Parathyroid adenoma (tissue), 2 donors: ENCODE measurements around the gene IL21R.

Source experiments
- H2AFZ ChIP-seq: fragments of 300-600 bp; sonication (generic); one replicate; pipeline ENCODE4 v1.7.0; 2017; ENCODE audit warnings: antibody characterized with exemption, mild to moderate bottlenecking
- H3K27ac ChIP-seq: fragments of 300-600 bp; sonication (generic); one replicate; pipeline ENCODE4 v1.7.0; 2017
- H3K27me3 ChIP-seq: fragments of 300-600 bp; sonication (generic); one replicate; pipeline ENCODE4 v1.7.0; 2017; ENCODE audit warnings: low read length; ENCODE audit not compliant: control insufficient read depth, insufficient read depth
- H3K36me3 ChIP-seq: fragments of 300-600 bp; sonication (generic); one replicate; pipeline ENCODE4 v1.7.0; 2017; ENCODE audit warnings: low read length; ENCODE audit not compliant: control insufficient read depth, insufficient read depth
- H3K4me1 ChIP-seq: fragments of 300-600 bp; sonication (generic); one replicate; pipeline ENCODE4 v1.7.0; 2017; ENCODE audit warnings: control low read depth
- H3K4me2 ChIP-seq: fragments of 300-600 bp; sonication (generic); one replicate; pipeline ENCODE4 v1.7.0; 2017; ENCODE audit warnings: low read length
- H3K4me3 ChIP-seq: fragments of 300-600 bp; sonication (generic); one replicate; pipeline ENCODE4 v1.7.0; 2017; ENCODE audit warnings: low read depth, low read length
- H3K79me2 ChIP-seq: fragments of 300-600 bp; sonication (generic); one replicate; pipeline ENCODE4 v1.7.0; 2017; ENCODE audit warnings: control low read depth
- H3K9ac ChIP-seq: fragments of 300-600 bp; sonication (generic); one replicate; pipeline ENCODE4 v1.7.0; 2017; ENCODE audit warnings: mild to moderate bottlenecking
- H3K9me3 ChIP-seq: fragments of 300-600 bp; sonication (generic); one replicate; pipeline ENCODE4 v1.7.0; 2017; ENCODE audit warnings: low read length; ENCODE audit not compliant: control insufficient read depth
- CTCF ChIP-seq: fragments of 300-600 bp; sonication (generic); IDR thresholded peaks from one replicate; pipeline ENCODE4 v1.7.0; 2017; ENCODE audit warnings: antibody characterized with exemption, mild to moderate bottlenecking
- donor health status: primary hyperparathyroidism.

IL21R gene

GRCh38 chr16:27464626-27465482 is 62.9 kb downstream of the IL21R start:
- no peaks in the 10 kb centered on the region for H3K4me1 ChIP-seq
- no peak for TF ChIP-seq CTCF
- H3K9ac ChIP-seq: no peak overlapping the region
- H3K27ac ChIP-seq: no peak overlapping the region
- no peak overlapping the region for H3K4me2 ChIP-seq
- H2AFZ ChIP-seq: no peak overlapping the region
- H3K79me2 ChIP-seq: no peaks in the 10 kb centered on the region
- no peaks in the 10 kb centered on the region for H3K27me3 ChIP-seq
- H3K4me3 ChIP-seq: no peak overlapping the region
- H3K9me3 ChIP-seq: no peaks in the 10 kb centered on the region
- H3K36me3 ChIP-seq: no peaks in the 10 kb centered on the region

DNA sequence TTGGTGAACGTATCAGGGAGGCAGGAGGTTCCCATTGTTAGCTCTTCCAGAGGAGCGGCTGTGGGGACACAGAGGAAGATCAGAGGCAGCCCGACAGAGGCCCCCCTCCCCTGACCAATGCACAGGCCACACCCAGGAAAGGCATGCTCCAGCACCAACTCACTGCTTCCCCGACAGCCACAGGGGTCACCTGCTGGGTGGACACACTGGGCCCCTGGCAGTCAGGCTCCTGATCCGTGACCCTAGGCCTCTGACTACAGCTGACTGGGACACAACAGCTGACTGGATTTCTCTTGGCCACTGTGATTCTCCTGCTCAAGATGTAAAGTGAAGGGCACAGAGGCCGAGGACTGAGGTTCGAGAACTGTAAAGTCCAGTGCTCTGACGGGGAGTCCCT is 63.5 kb downstream of the IL21R start:
- Histone ChIP-seq H3K4me2 (no peak overlapping the region), H3K36me3 (no peaks in the 10 kb centered on the region), H3K9me3 (no peaks in the 10 kb centered on the region), H3K4me1 (no peaks in the 10 kb centered on the region), H2AFZ (no peak overlapping the region), H3K27ac (no peak overlapping the region), H3K9ac (no peak overlapping the region), H3K4me3 (no peak overlapping the region), H3K27me3 (no peaks in the 10 kb centered on the region), H3K79me2 (no peaks in the 10 kb centered on the region)
- no peak for TF ChIP-seq CTCF

DNA sequence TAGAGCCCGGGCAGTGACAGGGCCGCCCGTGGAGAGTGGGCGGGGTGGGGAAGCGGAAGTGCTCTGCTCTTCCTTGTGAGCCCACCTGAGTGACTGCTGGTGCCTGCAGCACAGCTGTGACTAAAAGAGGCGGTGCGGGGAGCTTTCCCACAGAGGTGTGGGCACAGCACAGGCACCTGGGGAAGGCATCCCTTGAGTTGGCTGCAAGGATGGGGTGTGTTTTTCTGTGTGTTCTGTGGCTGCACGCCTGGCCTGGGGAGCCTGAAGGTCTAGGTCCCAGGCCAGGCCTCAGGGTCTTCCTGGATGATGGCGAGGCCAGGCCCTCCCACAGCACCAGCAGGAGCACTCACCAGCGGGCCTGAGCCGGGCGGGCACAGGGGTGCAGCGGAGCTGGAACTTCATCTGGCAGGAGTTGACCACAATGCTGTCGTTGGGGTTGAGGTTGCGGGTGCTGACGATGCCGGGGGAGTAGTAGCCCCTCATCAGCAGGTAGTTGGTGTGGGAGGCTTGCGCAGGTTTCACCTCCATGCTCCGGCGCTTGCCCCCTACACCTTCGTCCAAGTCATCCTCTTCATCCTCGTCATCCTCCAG is 67.1 kb downstream of the IL21R start:
- Histone ChIP-seq H3K9me3 (no peaks in the 10 kb centered on the region), H3K4me2 (no peak overlapping the region), H3K9ac (no peak overlapping the region), H3K27ac (no peak overlapping the region), H3K79me2 (no peaks in the 10 kb centered on the region), H3K36me3 (no peaks in the 10 kb centered on the region), H3K4me3 (no peak overlapping the region), H2AFZ (no peak overlapping the region), H3K27me3 (no peaks in the 10 kb centered on the region), H3K4me1 (no peaks in the 10 kb centered on the region)
- TF ChIP-seq CTCF: no peak

GRCh38 chr16:27470567-27471431 is 68.8 kb downstream of the IL21R start:
- Histone ChIP-seq H3K9me3 (no peaks in the 10 kb centered on the region), H3K4me1 (no peaks in the 10 kb centered on the region), H3K36me3 (no peaks in the 10 kb centered on the region), H3K4me2 (no peak overlapping the region), H3K79me2 (no peaks in the 10 kb centered on the region), H3K9ac (no peak overlapping the region), H3K4me3 (no peak overlapping the region), H2AFZ (no peak overlapping the region), H3K27ac (no peak overlapping the region), H3K27me3 (no peaks in the 10 kb centered on the region)
- no peak for TF ChIP-seq CTCF
